SKM-1 treated with dmso at 0.1 percent for 144 hours (cell line): Measurements from ENCODE around the gene CFAP70.
"Not testable (repeated sequence)": the region's sequence is repeated elsewhere in the genome, so short reads cannot be mapped to it uniquely, and the experiment has no call there.

Experiments used
- DNase-seq: peaks from one replicate; lab custom pipeline; 2025; ENCODE audit not compliant: unreplicated experiment; lab: John Stamatoyannopoulos, UW

CFAP70 gene

DNA sequence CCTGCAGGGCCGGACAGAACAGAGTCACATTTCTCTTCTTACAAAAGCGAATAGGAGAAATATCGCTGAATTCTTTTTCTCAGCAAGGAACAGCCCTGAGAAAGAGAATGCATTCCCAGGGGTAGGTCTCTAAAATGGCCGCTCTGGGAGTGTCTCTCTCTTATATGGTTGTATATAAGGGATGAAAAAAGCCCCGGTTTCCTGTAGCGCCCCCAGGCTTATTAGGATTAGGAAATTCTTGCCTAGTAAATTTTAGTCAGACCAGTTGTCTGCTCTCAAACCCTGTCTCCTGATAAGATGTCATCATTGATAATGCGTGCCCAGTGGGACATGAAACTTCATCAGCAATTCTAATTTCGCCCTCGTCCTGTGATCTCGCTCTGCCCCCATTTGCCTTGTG lies 100.1 kb downstream of the CFAP70 start:
- not testable (repeated sequence) for DNase-seq

DNA sequence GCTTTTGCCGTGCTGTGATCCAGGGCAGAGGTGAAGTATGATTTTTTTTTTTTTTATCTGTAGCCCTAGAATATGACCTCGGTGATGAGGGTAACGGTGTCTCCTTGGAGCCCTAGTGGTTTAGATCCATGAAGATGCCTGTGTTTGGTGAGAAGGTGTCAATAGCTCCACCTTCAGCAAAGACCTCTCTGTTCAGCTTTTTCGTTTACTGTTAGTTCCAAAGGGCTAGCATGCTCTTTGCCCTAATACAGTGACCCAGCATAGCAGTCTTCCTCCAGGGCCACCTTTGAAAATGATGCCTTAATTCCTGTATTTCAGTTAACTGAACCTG lies 105.5 kb downstream of the CFAP70 start:
- DNase-seq = peak; percentile 14

DNA sequence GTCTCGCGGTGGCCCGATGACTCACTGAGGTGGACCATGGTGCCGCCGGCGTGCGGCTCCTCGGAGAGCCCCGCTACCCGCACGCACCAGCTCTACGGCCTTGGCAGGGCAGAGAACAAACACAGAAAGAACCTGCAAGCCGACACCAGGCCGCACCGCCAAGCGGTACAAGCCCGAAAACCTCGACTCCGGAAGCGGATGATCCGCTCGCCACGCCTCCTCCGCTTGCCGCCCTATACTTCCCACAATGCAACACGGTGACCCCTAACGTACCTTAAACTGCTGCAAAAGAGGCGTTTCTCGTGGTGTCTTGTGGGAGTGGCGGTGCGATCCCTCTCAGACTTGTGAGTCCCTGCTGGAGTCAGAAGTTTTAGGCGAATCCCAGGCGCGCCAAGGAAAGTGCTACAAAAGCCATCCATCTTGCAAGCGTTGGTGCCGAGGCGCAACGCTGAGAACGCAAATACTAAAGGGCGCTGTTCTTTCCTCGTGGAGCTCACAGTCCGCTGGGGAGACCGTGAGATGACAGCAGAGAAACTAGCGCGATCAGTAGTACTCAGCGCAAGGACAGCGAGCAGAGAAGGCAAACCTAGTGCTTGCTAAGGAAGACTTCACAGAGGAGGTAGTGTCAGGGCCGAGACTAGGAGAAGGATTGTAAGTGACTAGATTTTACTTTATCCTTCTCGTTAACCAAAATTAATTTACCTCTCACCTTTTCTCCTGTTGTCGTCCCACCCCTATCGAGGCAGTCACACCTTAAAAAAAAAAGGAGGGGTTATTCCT lies 106.0 kb downstream of the CFAP70 start, which contains the start of gene MRPS16:
Gene MRPS16, minus strand, starts transcription at position 200 of the 780 bp plus-strand sequence. Its CDS starts 162 bp downstream, at position 38.
- DNase-seq = peak; percentile 94

DNA sequence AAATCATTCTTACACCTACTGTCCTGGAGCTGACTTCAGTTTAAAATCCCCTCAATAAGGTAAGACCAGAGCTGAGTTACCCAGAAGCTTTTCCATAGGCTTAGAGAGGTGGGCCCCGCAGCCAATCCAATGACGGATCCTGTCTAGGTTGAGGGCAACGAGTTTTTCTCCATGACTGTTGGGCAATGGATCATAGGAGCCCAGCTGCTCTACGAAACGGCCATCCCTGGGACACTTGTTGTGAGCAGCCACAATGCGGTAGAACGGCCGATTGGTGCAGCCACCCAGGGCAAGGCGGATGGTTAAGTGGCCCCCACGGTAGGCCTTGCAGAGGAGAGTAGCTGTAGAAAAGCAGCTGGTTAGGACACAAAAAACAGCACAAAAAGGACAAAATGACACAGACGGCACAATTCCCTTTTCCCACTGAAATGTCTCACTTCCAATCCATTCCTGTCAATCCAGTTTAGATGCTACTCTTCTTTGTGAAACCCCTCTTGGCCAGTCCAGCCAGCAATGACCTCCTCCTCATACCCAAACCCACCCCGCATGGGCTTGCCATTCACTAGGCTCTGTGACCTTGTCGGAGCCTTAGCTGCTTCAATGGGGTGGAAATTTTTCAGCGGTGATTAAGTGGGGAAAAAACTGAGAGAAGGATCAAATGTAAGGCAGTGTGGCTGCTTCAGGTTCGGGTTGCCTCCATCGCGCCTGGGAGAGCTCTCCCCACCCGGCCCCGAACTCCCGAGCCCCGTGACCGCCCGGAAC lies 106.8 kb downstream of the CFAP70 start:
- no peak for DNase-seq

DNA sequence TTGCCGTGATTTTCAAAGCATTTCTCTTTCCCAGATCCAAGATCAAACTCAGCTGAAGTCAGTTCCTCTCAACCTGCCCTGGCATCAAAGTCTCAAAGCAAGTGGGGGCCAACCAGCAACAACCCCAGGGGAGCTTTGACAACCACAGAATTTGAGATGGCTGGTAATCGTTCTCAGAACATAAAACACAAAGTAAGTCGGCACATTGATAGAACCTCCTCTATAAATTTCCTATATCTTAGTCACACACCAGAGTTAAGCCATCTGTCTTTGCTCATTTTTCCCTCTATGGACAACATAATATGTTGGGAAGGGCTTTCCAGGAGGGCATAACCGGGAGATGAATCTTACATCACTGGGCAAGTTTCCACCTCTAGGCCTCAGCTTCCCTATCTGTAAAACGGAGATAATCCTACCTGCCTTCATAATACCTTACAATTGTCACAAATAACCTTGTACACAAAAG lies 110.4 kb downstream of the CFAP70 start:
- no peak for DNase-seq

DNA sequence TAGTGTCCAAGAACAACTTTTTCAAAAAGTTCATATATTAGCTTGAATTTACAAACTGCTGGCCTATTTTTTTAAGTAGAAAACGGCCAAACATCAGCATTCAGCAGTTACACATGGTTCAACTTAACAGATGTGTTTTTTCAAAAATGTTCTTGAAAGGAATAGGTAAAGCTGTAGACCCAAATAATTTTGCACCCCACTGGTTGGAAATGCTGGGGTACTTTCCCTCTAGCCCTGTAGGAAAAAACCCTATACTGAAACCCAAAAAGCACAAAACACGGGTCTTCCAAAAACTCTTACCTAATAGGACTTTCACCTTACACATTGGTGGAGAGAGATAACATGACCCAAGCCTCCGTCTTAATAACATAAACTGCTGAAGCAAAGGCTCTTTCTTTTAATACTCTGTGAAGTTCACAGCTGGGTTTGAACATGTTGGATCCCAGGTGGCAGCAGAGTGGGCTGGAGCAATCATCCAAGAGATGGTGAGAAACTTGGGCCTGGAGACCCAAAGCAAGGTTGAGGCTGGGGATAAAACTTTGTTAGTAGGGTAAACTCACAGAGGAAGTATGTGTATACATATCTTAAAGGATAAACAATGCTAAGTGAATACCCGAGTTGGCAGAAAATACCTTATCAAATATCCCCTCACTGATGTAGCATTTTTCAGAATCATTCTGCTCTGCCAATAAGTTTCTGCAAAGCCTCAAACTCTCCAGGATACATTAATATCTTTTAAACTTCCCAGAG lies 111.0 kb downstream of the CFAP70 start:
- no peak for DNase-seq

DNA sequence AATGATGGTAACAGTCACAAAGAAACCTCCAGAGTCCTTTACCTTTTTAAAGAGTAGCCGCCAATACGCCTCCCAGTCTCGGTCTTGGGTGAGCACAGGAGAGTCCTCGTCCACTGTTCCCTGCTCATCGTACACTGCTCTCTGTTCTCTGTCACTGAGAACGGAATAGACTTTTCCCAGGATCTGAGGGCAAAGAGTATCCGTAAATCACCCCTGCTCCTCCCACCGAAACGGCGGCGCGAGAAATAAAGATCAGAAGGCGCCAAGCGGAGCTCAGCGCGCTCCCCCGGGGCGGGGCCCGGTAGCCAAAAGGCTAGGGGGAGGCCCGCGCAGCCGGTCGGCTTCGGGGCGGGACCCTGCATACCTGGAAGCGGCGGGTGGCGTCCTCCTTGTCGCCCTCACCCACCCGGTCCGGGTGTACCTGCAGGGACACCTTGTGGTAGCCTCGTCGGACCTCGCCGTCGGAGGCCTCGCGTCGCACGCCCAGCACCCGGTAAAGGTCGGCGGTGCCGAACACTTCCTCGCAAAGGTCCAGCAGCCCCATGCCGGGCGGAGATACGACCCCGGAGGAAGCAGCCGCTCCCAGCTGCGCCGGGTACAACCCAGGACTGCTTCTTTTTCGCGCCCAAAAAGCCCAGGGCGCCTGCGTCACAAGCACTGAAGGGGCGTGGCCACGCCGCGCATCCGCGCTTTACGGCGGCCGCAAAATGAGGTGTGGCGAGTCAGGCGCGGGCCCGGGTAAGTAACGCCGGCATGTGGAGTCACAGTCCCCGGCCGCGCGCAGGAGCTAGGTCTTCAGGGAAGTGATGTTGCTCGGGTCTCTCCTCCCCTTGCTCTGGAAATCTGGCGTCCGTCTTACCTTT lies 111.8 kb downstream of the CFAP70 start, which contains the start of gene DNAJC9:
Gene DNAJC9, minus strand, starts transcription at position 610 of the 863 bp plus-strand sequence. Its CDS starts 66 bp downstream, at position 544.
- peak; percentile 88 for DNase-seq

DNA sequence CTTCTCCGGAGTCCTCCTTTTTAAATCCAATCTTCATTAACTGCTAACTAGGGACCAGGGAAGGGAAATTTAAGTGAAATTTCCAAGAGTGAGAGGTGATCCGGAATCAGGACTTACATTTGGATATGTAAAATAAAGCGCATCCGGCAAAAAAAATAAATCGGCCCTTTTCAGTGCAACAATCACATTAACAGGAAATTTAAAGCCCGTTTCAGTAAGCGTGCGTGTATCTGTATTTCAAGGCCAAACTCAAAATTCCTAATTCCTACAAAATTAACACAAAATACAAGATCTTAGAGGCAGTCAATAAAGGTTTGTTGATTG lies 112.4 kb downstream of the CFAP70 start:
- DNase-seq = no peak

DNA sequence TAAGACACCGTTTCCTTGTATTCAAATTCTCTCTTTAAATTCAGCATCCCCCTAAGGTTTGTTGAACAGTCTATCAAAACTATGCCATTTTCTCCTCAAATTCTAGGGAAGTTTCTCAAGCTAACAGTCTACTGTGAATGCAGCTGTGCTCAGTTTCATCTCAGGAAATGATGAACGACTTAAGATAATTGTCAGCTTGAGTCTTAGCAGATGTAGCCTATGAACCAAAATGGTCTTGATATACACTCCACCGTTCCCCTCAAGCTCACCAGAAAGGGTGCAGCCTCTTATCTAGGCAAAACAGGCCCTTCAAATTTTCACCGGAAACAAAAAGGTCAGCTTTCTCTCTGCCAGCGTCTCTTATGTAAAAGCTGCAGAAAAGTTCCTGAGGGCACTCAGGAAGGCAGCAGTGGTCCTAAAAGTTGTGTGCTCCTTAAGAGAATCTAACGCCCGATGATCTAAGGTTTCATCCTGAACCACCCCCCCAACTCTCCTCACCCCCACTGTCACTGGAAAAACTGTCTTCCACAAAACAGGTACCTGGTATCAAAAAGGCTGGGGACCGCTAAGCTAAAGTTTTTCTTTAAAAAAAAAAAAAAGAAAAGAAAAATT lies 113.7 kb downstream of the CFAP70 start:
- DNase-seq = no peak

DNA sequence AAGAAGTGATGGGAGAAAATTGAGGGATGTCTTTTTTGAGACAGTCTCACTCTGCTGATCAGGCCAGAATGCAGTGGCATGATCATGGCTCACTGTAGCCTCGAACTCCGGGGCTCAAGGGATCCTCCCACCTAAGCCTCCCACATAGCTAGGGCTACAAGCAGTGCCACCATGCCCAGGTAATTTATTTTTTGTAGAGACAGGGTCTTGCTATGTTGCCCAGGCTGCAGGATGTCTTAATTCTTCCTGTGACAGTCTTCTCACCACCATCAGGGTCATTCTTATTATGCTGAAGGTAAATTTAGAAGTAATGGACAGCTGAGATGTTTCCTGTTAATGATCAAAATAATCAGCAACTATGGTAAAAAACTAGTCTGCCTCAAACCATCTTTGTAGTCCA lies 118.8 kb downstream of the CFAP70 start:
- DNase-seq = no peak

DNA sequence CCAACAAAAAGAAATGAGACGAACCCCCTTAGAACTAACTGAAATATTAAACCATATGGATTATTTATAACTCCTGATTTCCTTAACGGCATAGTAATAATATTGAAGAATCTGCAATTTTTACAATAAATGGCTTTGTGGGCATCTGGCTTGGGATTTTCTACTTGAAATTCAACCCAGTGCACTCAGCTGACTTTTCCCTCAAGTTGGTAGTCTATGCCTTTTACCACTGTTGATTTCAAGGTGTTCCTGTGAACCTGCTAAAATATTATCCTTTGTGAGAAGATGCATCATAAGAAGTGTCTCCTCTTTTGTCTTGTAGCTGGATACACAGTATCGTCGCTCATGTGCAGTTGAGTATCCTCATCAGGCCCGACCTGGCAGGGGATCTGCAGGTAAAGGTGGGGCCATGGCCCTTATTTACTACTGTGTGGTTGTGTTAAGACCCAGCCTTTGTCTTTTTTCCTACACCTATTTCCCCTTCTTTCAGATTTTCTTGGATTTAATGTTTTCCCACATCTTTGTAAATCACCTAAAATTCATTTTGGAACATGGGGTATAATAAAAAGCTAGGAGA lies 119.6 kb downstream of the CFAP70 start:
- DNase-seq = no peak

DNA sequence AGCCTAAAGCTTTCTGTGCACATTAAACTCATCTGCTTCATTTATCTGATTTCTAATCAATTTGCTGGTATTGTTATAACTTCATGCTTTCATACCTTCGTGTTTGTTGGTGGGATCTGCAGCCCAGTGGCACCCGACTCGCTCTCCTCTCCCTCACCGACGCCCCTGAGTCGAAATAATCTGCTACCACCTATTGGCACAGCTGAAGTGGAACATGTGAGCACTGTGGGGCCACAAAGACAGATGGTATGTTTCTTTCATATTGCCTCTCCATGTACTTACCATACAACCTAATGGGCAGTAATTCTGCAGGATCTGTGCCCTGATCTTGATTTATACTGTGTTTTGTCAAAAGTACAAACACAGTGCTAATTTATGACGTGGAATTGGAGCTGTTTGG lies 124.0 kb downstream of the CFAP70 start:
- DNase-seq = no peak

DNA sequence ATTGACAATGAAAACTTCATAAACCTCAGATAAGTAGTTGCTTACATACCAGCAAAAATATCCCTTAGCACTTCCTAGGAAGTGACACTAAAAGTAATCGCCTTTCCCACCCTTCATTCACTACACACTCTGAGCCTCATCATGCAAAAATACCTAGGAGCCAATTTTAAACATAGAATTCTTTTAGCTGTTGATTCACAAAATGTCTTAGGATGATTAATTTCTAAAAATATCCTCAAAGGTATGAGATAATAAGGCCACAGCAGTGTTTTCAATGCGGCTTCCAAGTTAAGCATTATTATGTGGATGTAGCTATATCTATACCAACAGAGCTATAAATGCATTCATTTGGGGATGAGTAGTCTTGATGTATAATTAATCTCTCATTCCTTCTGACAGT lies 124.8 kb downstream of the CFAP70 start:
- no peak for DNase-seq

DNA sequence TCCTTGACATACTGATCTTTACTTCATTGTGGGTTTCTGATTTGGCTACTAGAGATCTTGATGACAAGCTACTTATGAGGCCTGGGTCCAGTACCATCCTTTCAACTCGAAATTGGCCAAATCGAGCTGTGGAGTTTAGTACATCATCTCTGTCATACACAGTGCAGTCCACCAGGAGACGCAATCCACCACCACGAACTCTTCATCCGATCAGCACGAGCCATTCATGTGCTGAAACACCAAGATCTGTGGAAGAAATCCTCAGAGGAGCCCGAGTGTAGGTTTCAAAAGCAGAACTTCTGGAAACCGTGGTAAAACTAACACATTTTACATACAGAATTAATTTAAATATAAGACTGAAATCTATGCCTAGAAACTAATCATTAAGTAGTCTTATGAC lies 125.8 kb downstream of the CFAP70 start:
- no peak for DNase-seq

DNA sequence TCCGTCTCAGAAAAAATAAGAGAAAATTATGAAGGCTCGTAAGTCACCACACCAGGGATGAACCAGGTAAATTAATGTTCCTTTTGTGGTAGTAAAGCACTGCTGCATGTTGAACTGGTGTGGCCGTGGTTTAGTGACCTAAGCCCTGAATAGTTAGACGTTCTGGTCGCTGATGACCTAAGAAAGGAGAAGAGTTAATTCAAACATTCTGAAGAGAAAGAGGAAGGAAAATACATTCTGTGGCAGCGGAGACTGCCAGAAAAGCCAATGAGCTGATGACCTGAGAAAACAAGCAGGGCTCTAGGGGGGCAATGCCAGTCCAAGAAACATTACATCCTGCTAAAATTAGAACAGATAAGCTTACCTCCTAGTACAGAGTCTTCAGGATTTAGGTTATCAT lies 129.1 kb downstream of the CFAP70 start:
- DNase-seq = peak; percentile 47

DNA sequence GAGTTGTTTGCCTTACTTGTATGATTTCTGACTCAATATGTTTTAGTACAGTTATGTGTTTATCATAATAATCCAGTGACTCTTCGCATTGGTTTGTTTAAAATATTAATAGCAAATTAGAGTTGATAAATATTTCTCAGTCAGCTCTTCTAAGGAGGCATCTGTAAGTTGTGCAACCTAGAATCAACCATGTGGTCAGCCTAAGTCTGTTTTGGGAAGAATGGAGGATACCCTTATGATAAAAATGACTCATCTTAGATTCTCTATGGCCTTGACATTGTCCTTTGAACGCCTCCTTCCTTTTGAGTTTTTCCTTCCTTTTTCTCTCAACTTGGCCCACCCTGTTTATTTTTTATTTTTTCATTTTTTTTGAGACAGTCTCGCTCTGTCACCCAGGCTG lies 130.4 kb downstream of the CFAP70 start:
- no peak for DNase-seq

DNA sequence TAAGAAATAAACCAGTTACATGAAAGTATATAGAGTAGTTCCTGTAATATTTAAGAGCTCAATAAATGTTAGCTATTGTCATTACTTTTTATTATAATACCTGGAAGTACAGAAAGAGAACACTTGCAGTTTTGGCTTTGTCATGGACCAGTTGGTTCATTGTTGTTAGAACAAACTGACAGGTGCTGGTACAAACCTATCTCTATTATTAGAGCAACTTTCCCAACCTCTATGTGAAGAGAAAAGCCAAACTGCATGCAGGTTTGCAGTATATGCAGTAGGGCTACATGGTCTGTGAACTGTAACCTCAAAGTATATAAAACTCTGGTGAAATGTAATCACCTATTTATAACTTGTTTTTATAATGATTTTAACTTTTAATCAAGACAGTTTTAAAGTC lies 132.0 kb downstream of the CFAP70 start:
- DNase-seq = no peak

DNA sequence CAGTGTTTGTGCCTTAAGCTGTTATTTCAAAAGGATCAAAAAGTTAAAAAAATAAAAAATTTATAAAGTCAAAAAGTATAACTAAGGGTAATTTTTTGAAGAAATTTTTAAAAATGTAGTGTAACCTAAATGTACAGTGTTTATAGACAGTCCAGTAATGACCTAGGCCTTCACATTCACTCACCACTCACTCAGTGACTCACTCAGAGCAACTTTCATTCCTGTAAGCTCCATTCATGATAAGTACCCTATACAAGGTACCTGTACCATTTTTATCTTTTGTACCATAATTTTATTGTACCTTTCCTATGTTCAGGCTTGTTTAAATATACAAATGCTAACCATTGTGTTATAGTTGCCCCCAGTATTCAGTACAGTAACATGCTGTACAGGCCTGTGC lies 133.1 kb downstream of the CFAP70 start:
- DNase-seq = no peak

DNA sequence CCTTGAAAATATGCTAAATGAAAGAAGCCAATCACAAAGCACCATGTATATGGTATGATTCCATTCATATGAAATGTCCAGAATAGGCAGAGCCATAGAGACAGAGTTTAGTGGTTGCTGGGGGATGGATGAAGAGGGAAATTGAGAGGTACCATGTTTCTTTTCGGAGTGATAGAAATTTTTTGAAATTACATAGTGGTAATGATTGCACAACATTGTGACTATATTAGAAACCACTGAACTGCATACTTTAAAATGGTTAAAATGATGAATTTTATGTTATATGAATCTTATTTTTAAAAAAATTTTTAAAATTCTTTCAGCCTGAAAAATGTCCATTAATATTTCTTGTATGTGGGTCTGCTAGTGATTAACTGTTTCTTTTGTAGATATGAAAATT lies 137.7 kb downstream of the CFAP70 start:
- DNase-seq = no peak

DNA sequence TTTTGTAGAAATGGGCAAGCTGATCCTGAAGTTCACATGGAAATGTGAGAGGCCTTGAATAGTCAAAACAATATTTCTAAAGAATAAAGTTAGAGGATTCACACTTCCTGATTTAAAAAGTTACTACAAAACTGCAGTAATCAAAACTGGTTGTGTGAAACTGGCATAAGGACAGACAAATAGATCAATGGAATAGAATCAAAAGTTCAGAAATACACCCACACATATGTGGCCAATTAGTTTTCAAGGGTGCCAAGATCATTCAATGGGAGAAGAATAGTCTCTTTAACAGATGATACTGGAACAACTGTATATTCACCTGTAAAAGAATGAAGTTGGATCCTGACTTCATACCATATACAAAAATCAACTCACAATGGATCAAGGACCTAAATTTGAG lies 139.3 kb downstream of the CFAP70 start:
- no peak for DNase-seq
